A673 (cell line): ENCODE results near the gene MYL3.

Experiments used
- EZH2 ChIP-seq: fragments of 200-600 bp; sonication (generic); IDR thresholded peaks from 2 replicates; pipeline ENCODE4 v1.6.1; 2017; ENCODE audit warnings: borderline replicate concordance, low read depth, mild to moderate bottlenecking, mixed read lengths, antibody characterized with exemption, low read length; ENCODE audit not compliant: poor library complexity, severe bottlenecking
- TF ChIP-seq, protein P1 (sequence below): fragments of 300-800, 200-600 bp; sonication (generic); conservative IDR thresholded peaks from 2 replicates; pipeline ENCODE4 v1.5.1; 2017; ENCODE audit warnings: low read depth, mild to moderate bottlenecking, antibody characterized with exemption, low read length, moderate library complexity, mixed read lengths

DNA sequence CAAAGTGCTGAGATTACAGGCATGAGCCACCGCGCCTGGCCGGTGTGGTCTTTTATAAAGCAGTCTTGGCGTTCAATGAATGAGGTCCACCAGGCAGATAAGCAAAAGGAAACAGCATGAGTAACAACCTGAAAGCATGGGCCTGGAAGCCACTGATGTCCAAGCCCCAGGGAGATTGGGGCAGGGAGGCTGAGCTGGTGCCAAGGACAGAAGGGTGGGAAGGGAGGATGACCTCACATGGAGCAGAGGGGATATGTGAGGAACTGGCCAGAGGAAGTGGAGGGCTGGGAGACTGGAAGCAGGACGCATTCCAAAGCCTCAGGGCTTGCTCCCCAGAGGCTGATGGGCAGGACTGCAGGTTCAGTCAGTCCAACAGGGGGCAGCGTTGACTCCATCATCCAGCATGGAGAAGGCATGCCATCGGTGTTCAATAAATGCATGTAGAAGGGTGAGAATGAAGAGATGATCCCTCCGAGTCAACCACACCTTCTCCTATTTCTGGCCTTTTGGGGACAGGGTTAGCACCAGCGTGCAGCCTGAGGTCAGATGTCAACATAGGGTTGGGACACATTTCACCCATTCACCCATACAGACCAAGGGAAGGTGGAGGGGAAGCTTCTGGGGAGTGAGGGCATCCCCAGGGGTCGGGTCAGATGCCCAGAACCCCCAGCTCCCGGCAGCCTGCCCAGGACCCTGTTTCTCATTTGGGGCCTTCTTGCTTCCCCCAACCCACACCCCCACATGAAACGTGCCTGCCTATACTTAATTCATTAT, 14.8 kb downstream of the MYL3 start:
- TF ChIP-seq, protein P1, sequence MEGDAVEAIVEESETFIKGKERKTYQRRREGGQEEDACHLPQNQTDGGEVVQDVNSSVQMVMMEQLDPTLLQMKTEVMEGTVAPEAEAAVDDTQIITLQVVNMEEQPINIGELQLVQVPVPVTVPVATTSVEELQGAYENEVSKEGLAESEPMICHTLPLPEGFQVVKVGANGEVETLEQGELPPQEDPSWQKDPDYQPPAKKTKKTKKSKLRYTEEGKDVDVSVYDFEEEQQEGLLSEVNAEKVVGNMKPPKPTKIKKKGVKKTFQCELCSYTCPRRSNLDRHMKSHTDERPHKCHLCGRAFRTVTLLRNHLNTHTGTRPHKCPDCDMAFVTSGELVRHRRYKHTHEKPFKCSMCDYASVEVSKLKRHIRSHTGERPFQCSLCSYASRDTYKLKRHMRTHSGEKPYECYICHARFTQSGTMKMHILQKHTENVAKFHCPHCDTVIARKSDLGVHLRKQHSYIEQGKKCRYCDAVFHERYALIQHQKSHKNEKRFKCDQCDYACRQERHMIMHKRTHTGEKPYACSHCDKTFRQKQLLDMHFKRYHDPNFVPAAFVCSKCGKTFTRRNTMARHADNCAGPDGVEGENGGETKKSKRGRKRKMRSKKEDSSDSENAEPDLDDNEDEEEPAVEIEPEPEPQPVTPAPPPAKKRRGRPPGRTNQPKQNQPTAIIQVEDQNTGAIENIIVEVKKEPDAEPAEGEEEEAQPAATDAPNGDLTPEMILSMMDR: peak; percentile 48
- TF ChIP-seq EZH2: no peak
